Activated CD4-positive, alpha-beta T cell treated with anti-CD3 and anti-CD28 coated beads, Interleukin-2, amount 10 ng/mL, durations not matched to agents 7 days and 5 days (primary cell): ENCODE data around the gene LRRC4C. TPM values are rescaled to one million over a fixed set of nuclear protein-coding genes. Genes with fewer than 3 reads are reported as not detected.

Source experiments
- CTCF ChIA-PET: fragments of 350-600 bp; sonication (Branson Sonifier 250); formaldehyde crosslinking; loops from one replicate; lab custom pipeline; 2021; ENCODE audit warnings: antibody characterized with exemption; lab: Charles Lee
- POLR2A ChIA-PET: fragments of 350-600 bp; sonication (Branson Sonifier 250); formaldehyde crosslinking; loops from one replicate; lab custom pipeline; 2021; ENCODE audit warnings: antibody characterized with exemption; lab: Charles Lee
- DNase-seq: peaks from one replicate; pipeline ENCODE4 v3.0.0-alpha.2; 2020
- H3K27ac Mint-ChIP-seq: one replicate; pipeline ENCODE4 v1.8.0; 2021; ENCODE audit warnings: mild to moderate bottlenecking, moderate library complexity, mixed read lengths
- H3K27me3 Mint-ChIP-seq: one replicate; pipeline ENCODE4 v1.8.0; 2021; ENCODE audit warnings: mixed read lengths
- H3K36me3 Mint-ChIP-seq: one replicate; pipeline ENCODE4 v1.8.0; 2021; ENCODE audit warnings: low read depth, mixed read lengths
- H3K4me1 Mint-ChIP-seq: one replicate; pipeline ENCODE4 v1.8.0; 2021; ENCODE audit warnings: mixed read lengths
- H3K4me3 Mint-ChIP-seq: one replicate; pipeline ENCODE4 v1.8.0; 2021; ENCODE audit warnings: mild to moderate bottlenecking, moderate library complexity, mixed read lengths
- H3K9me3 Mint-ChIP-seq: one replicate; pipeline ENCODE4 v1.8.0; 2021; ENCODE audit warnings: mixed read lengths
- total RNA-seq, 2 experiments: library from RNA; stranded (reverse); gene quantifications; one replicate each; pipeline ENCODE4 v1.2.3, GENCODE V29; 2021

The LRRC4C gene
- total RNA-seq, 2 experiments from 2014 or later, result not detected

- no peaks in the 10 kb centered on the region for H3K4me1 Mint-ChIP-seq
- no peak for DNase-seq
- peaks cover 2% of the 10 kb centered on the region for H3K9me3 Mint-ChIP-seq
- H3K4me3 Mint-ChIP-seq, result no peak overlapping the region
- POLR2A ChIA-PET, result no interaction called here
- H3K27ac Mint-ChIP-seq, result no peak overlapping the region
- CTCF ChIA-PET, result no interaction called here
- no peaks in the 10 kb centered on the region for H3K36me3 Mint-ChIP-seq
- no peaks in the 10 kb centered on the region for H3K27me3 Mint-ChIP-seq
These were observed 348.9 kb downstream of the LRRC4C start for GRCh38 chr11:41110527-41110926.

GRCh38 chr11:41102471-41102870 lies 357.0 kb downstream of the LRRC4C start:
- DNase-seq, result no peak
- H3K9me3 Mint-ChIP-seq, result peaks cover 6% of the 10 kb centered on the region
- H3K27ac Mint-ChIP-seq, result no peak overlapping the region
- ChIA-PET CTCF (no interaction called here), POLR2A (no interaction called here)
- no peaks in the 10 kb centered on the region for H3K27me3 Mint-ChIP-seq
- H3K4me1 Mint-ChIP-seq, result no peaks in the 10 kb centered on the region
- no peak overlapping the region for H3K4me3 Mint-ChIP-seq
- no peaks in the 10 kb centered on the region for H3K36me3 Mint-ChIP-seq

- Mint-ChIP-seq H3K27me3 (no peaks in the 10 kb centered on the region), H3K36me3 (no peaks in the 10 kb centered on the region), H3K27ac (no peak overlapping the region), H3K9me3 (peaks cover 9% of the 10 kb centered on the region), H3K4me1 (no peaks in the 10 kb centered on the region), H3K4me3 (no peak overlapping the region)
- no peak for DNase-seq
- POLR2A ChIA-PET, result no interaction called here
- CTCF ChIA-PET, result no interaction called here
These were observed 359.8 kb downstream of the LRRC4C start for GRCh38 chr11:41099654-41100053.

- CTCF ChIA-PET, result no interaction called here
- no peak overlapping the region for H3K4me3 Mint-ChIP-seq
- POLR2A ChIA-PET, result no interaction called here
- no peak for DNase-seq
- no peaks in the 10 kb centered on the region for H3K4me1 Mint-ChIP-seq
- H3K27me3 Mint-ChIP-seq, result no peaks in the 10 kb centered on the region
- H3K36me3 Mint-ChIP-seq, result no peaks in the 10 kb centered on the region
- H3K9me3 Mint-ChIP-seq, result no peaks in the 10 kb centered on the region
- H3K27ac Mint-ChIP-seq, result no peak overlapping the region
These were observed 374.3 kb downstream of the LRRC4C start for GRCh38 chr11:41085123-41085522.

- no peak overlapping the region for H3K27ac Mint-ChIP-seq
These were observed 377.6 kb downstream of the LRRC4C start for GRCh38 chr11:41081756-41082285.

GRCh38 chr11:41074318-41074717 lies 385.1 kb downstream of the LRRC4C start:
- H3K36me3 Mint-ChIP-seq, result no peaks in the 10 kb centered on the region
- H3K27ac Mint-ChIP-seq, result no peak overlapping the region
- H3K4me1 Mint-ChIP-seq, result no peaks in the 10 kb centered on the region
- ChIA-PET POLR2A (no interaction called here), CTCF (no interaction called here)
- no peak for DNase-seq
- peaks cover 12% of the 10 kb centered on the region for H3K9me3 Mint-ChIP-seq
- H3K27me3 Mint-ChIP-seq, result no peaks in the 10 kb centered on the region
- H3K4me3 Mint-ChIP-seq, result no peak overlapping the region

More at GRCh38 chr11:41081756-41082285, 377.6 kb downstream of the LRRC4C start:
- no peak for DNase-seq
- H3K36me3 Mint-ChIP-seq, result no peaks in the 10 kb centered on the region
- H3K4me3 Mint-ChIP-seq, result no peak overlapping the region
- POLR2A ChIA-PET, result no interaction called here
- no peaks in the 10 kb centered on the region for H3K27me3 Mint-ChIP-seq
- H3K9me3 Mint-ChIP-seq, result peaks cover 7% of the 10 kb centered on the region
- CTCF ChIA-PET, result no interaction called here
- H3K4me1 Mint-ChIP-seq, result no peaks in the 10 kb centered on the region

- Mint-ChIP-seq H3K36me3 (no peaks in the 10 kb centered on the region), H3K4me1 (no peaks in the 10 kb centered on the region), H3K27ac (no peak overlapping the region), H3K4me3 (no peak overlapping the region), H3K27me3 (no peaks in the 10 kb centered on the region), H3K9me3 (peaks cover 12% of the 10 kb centered on the region)
- no peak for DNase-seq
- ChIA-PET CTCF (no interaction called here), POLR2A (no interaction called here)
These were observed 394.0 kb downstream of the LRRC4C start for GRCh38 chr11:41065432-41065831.

- Mint-ChIP-seq H3K4me3 (no peak overlapping the region), H3K36me3 (no peaks in the 10 kb centered on the region), H3K4me1 (no peaks in the 10 kb centered on the region), H3K27ac (no peak overlapping the region), H3K27me3 (no peaks in the 10 kb centered on the region), H3K9me3 (peaks cover 18% of the 10 kb centered on the region)
- CTCF ChIA-PET, result no interaction called here
- POLR2A ChIA-PET, result no interaction called here
- no peak for DNase-seq
These were observed 401.3 kb downstream of the LRRC4C start for GRCh38 chr11:41058138-41058537.

GRCh38 chr11:41056892-41057569 lies 402.4 kb downstream of the LRRC4C start:
- peaks cover 16% of the 10 kb centered on the region for H3K9me3 Mint-ChIP-seq
- POLR2A ChIA-PET, result no interaction called here
- CTCF ChIA-PET, result no interaction called here

GRCh38 chr11:41053894-41054293 lies 405.6 kb downstream of the LRRC4C start:
- DNase-seq, result no peak
- Mint-ChIP-seq H3K4me1 (no peaks in the 10 kb centered on the region), H3K36me3 (no peaks in the 10 kb centered on the region), H3K9me3 (peaks cover 19% of the 10 kb centered on the region), H3K27ac (no peak overlapping the region), H3K4me3 (no peak overlapping the region), H3K27me3 (no peaks in the 10 kb centered on the region)
- POLR2A ChIA-PET, result no interaction called here
- CTCF ChIA-PET, result no interaction called here

More at GRCh38 chr11:41056892-41057569, 402.4 kb downstream of the LRRC4C start:
- Mint-ChIP-seq H3K4me3 (no peak overlapping the region), H3K27me3 (no peaks in the 10 kb centered on the region), H3K27ac (no peak overlapping the region), H3K36me3 (no peaks in the 10 kb centered on the region), H3K4me1 (no peaks in the 10 kb centered on the region)
- DNase-seq, result no peak

GRCh38 chr11:41051919-41052635 lies 407.4 kb downstream of the LRRC4C start:
- peaks cover 28% of the 10 kb centered on the region for H3K9me3 Mint-ChIP-seq
- DNase-seq, result no peak
- no peak overlapping the region for H3K4me3 Mint-ChIP-seq
- H3K4me1 Mint-ChIP-seq, result no peaks in the 10 kb centered on the region
- H3K27me3 Mint-ChIP-seq, result no peaks in the 10 kb centered on the region
- no peak overlapping the region for H3K27ac Mint-ChIP-seq
- CTCF ChIA-PET, result no interaction called here
- H3K36me3 Mint-ChIP-seq, result no peaks in the 10 kb centered on the region
- POLR2A ChIA-PET, result no interaction called here

GRCh38 chr11:41050791-41051190 lies 408.7 kb downstream of the LRRC4C start:
- DNase-seq, result no peak
- H3K9me3 Mint-ChIP-seq, result peaks cover 21% of the 10 kb centered on the region
- no peaks in the 10 kb centered on the region for H3K36me3 Mint-ChIP-seq
- H3K4me3 Mint-ChIP-seq, result no peak overlapping the region
- no peaks in the 10 kb centered on the region for H3K27me3 Mint-ChIP-seq
- H3K27ac Mint-ChIP-seq, result no peak overlapping the region
- no peaks in the 10 kb centered on the region for H3K4me1 Mint-ChIP-seq
- CTCF ChIA-PET, result no interaction called here
- POLR2A ChIA-PET, result no interaction called here

GRCh38 chr11:41047229-41047628 lies 412.2 kb downstream of the LRRC4C start:
- no peaks in the 10 kb centered on the region for H3K36me3 Mint-ChIP-seq

More at GRCh38 chr11:41047229-41047628, 412.2 kb downstream of the LRRC4C start:
- Mint-ChIP-seq H3K4me3 (no peak overlapping the region), H3K4me1 (no peaks in the 10 kb centered on the region), H3K27me3 (no peaks in the 10 kb centered on the region), H3K9me3 (peaks cover 21% of the 10 kb centered on the region), H3K27ac (no peak overlapping the region)
- ChIA-PET CTCF (no interaction called here), POLR2A (no interaction called here)
- DNase-seq, result no peak
